GM18519 (cell line): ENCODE data around the gene FADS2.

Experiments used
- ATAC-seq: cut with Tn5 transposase; IDR thresholded peaks from one replicate; pipeline ENCODE4 v1.9.1; 2021; ENCODE audit warnings: mild to moderate bottlenecking, moderate library complexity; ENCODE audit not compliant: unreplicated experiment, low FRiP score

Gene FADS2

GRCh38 chr11:61900251-61900650 lies 72.2 kb downstream of the FADS2 start:
- no peak for ATAC-seq

DNA sequence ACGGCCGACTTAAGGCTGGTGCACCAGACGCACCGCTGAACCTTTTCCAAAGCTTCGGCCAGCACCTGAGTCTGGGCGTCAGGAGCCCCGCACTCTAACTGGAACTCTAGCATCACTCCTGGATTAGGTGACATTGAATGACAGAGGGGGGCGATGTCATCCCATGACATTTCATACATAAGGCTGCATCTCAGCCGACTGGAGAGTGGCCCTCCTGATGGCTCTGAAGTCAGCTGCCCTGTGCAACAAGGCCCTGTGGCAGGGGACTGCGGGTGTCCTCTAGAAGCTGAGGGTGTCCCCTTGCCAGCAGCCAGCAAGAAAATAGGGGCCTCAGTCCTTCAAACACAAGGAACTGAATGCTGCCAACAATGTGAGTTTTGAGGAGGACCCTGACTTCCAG lies 73.3 kb downstream of the FADS2 start:
- ATAC-seq = no peak

DNA sequence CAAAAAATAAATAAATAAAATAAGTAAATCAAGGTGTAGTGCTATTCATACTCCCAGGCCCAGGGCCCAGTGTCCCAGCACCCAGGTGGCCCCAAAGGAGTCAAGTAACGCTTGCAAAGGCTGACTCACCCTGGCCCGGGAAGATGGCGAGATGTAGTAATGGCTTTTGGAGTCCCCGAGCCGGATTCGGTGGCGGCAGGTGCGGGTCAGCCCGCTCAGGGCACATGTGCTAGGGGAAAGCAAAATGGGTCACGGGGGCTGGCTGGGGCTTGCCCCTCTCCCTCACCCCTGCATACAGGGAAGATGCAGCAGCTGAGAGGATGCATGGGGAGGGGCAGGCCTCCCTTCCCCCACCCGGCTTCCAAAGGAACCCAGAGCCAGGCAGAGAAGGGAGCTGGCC lies 74.2 kb downstream of the FADS2 start:
- no peak for ATAC-seq

DNA sequence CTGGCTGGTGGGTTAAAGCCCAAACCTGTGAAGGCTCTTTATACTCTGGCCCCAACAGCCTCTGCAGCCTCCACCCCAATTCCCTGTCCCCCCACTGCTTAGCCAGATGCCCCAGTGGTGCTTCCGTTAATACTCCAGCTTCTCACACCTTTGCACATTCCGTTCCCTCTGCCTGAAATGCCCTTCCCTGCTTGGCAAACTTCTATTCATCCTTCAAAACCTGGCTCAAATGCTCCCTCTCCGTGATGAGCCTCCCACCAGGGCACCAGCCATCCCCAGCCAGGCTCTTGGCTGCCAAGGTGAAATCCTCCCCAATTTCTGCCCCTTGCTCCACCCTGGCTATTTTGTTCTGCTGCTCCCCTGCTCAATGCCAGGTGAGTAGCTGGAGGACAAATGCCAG lies 75.7 kb downstream of the FADS2 start:
- no peak for ATAC-seq

DNA sequence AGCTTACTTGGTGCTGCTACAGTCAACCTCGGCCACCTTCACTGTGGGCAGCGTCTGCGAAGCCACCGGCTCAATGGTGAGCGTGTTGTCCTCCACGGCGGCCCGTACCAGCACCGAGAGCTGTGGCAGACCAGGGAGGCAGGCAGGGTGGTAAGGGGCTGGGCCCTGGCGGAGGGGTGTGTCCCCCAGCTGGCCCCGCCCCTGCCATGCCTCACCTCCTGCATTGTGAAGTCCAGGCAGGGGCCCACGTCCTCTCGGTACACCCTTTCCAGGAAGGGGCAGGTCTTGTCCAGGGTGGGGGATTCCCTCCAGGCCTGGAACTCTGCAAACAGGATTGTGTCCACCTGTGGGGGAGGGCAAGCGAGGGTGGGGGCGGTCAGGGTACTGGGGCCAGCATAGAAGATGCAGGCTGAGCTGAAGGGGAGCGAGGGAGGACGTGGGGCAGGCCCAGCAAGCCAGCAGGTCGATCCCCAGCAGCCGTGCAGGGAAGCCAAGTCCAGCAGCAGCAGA lies 76.5 kb downstream of the FADS2 start:
- no peak for ATAC-seq

DNA sequence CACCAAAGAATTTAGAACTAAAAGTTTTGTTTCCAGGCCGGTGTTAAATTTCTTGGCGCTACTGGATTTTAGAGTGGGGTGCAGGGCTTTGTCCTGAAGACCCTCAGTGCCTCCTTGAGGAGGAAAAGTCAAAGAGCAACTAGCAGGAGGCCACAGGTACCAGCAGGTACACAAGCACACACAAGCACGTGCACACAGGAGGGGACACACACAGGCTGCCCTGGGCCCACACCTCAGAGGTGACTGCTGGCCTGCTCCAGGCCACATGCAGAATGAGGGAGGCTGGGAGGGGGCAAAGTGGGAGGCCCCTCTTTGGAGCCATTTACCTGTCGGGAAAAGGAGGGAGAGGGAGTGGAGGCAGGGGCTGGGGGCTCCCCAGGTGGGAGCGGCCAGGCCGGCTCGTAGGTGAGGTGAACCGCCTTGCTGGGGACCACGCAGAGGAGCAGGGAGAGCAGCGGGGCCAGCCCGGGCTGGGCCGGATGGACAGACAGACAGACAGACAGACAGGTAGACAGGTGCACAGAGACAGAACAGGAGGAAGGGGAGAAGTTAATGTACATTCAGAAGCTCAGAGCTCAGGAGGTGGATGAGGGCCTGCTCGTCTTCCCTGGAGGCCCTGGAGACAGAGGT lies 77.1 kb downstream of the FADS2 start:
- no peak for ATAC-seq

- ATAC-seq = no peak
Measured at GRCh38 chr11:61905801-61906521, 77.9 kb downstream of the FADS2 start.

DNA sequence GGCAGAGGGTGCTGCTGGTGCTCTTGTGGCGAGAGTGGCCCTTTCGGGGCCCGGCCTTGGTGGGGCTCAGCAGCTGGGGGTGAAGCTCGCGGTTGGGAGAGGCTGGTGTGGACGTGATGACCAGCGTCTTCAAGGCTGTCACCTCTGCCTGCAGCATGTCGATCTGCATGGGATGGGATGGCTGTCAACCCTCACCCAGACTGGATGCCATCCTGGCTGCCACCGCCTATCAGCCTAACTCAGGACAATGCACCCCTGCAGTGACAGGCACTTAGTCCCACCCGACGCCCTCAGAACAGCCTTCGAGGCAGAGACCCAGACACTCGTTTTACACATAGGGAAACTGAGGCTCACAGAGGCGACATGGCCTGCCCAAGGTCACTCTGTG lies 78.4 kb downstream of the FADS2 start:
- no peak for ATAC-seq

GRCh38 chr11:61907282-61907681 lies 79.2 kb downstream of the FADS2 start:
- ATAC-seq = no peak

- ATAC-seq = no peak
Measured at GRCh38 chr11:61907871-61908729, 80.0 kb downstream of the FADS2 start.

- ATAC-seq = no peak
Measured at GRCh38 chr11:61908730-61909316, 80.7 kb downstream of the FADS2 start.

- ATAC-seq = no peak
Measured at GRCh38 chr11:61910187-61911127, 82.4 kb downstream of the FADS2 start.

GRCh38 chr11:61911128-61911700 lies 83.1 kb downstream of the FADS2 start:
- no peak for ATAC-seq

- no peak for ATAC-seq
Measured at GRCh38 chr11:61911701-61912529, 83.8 kb downstream of the FADS2 start.

DNA sequence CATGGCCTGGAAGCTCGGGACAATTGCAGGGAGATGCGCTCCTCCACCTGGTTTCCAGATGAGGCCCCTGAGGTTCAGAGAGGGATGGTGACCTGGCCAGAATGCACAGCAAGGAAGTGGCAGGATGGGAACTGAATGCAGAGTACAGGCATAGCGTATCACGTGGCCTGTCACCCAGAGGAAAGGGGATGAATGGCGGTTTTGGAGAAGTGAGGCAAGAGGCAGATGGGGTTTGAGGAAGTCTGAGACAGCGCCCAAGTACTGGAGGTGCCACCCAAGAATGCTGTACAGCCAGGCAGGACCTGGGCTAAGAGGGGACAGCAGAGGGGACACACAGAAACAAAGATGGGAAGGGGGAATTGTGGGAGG lies 84.4 kb downstream of the FADS2 start:
- ATAC-seq = no peak

GRCh38 chr11:61912991-61913698 lies 85.0 kb downstream of the FADS2 start:
- no peak for ATAC-seq

- no peak for ATAC-seq
Measured at GRCh38 chr11:61913699-61914395, 85.7 kb downstream of the FADS2 start.
